Activated CD8-positive, alpha-beta memory T cell treated with anti-CD3 and anti-CD28 coated beads for 4 hours (primary cell): ENCODE data around the gene PROC.
"Not testable (repeated sequence)": the region's sequence is repeated elsewhere in the genome, so short reads cannot be mapped to it uniquely, and the experiment has no call there.

Source experiments
- DNase-seq, 2 donors: peaks; one replicate each; pipeline ENCODE4 v3.0.0-alpha.2; 2020; ENCODE audit warnings: low read depth in 2 of 2

Gene PROC

GRCh38 chr2:127427376-127428056, 9.3 kb downstream of the PROC start:
- DNase-seq: no peak

GRCh38 chr2:127428057-127428814, 10.0 kb downstream of the PROC start:
- DNase-seq: no peak

- DNase-seq: no peak
Measured at GRCh38 chr2:127428815-127429109, 10.5 kb downstream of the PROC start.

GRCh38 chr2:127429291-127429690, 11.1 kb downstream of the PROC start:
- no peak for DNase-seq

GRCh38 chr2:127429844-127430425, 11.7 kb downstream of the PROC start:
- DNase-seq: no peak

GRCh38 chr2:127431408-127432023, 13.3 kb downstream of the PROC start:
- DNase-seq: no peak

GRCh38 chr2:127434515-127434914, 16.3 kb downstream of the PROC start:
- DNase-seq: no peak

GRCh38 chr2:127437056-127437455, 18.8 kb downstream of the PROC start:
- no peak for DNase-seq

- no peak for DNase-seq
Measured at GRCh38 chr2:127437781-127438726, 19.8 kb downstream of the PROC start.

- no peak for DNase-seq
Measured at GRCh38 chr2:127439343-127439742, 21.1 kb downstream of the PROC start.

GRCh38 chr2:127448526-127448925, 30.3 kb downstream of the PROC start:
- DNase-seq: no peak

GRCh38 chr2:127449414-127449813, 31.2 kb downstream of the PROC start:
- DNase-seq: no peak

- DNase-seq: no peak
Measured at GRCh38 chr2:127449898-127450297, 31.7 kb downstream of the PROC start.

- DNase-seq: no peak
Measured at GRCh38 chr2:127451981-127452380, 33.8 kb downstream of the PROC start.

GRCh38 chr2:127452423-127452822, 34.2 kb downstream of the PROC start:
- not testable (repeated sequence) for DNase-seq

- no peak for DNase-seq
Measured at GRCh38 chr2:127453013-127453391, 34.8 kb downstream of the PROC start.

GRCh38 chr2:127453392-127454171, 35.4 kb downstream of the PROC start:
- no peak for DNase-seq

GRCh38 chr2:127454595-127455565, 36.7 kb downstream of the PROC start:
- no peak for DNase-seq
